T-helper 2 cell (primary cell): Measurements from ENCODE around the gene EIF4G3.
A peak's percentile ranks its signal among the peaks of the same experiment; 100 is the strongest.
"Not testable (repeated sequence)": the region's sequence is repeated elsewhere in the genome, so short reads cannot be mapped to it uniquely, and the experiment has no call there.

Source experiments
- DNase-seq, 5 experiments: peaks; one replicate each; pipeline versions ENCODE4 v3.0.0 to v3.0.0-alpha.2; 2012 to 2022

EIF4G3 gene

DNA sequence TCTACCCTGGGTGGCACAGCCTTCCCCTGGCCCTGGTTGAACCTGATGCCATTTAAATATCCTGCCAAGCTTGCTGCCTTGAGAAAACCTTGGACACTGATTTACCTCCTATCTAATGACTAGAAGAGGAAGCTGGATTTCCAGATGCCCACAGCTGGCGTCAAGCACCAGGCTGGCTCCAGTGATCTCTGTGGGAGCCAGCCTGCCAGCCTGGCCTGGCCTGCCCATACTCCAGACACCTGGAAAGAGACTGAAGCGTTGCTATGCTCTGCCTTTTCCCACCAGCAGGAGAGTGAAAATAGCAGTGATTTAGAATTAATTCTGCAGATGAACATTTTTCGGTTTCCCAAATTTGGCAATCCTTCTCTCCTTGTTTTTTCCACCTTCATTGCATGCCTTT, 11.5 kb upstream of the EIF4G3 start:
- no peak for DNase-seq

DNA sequence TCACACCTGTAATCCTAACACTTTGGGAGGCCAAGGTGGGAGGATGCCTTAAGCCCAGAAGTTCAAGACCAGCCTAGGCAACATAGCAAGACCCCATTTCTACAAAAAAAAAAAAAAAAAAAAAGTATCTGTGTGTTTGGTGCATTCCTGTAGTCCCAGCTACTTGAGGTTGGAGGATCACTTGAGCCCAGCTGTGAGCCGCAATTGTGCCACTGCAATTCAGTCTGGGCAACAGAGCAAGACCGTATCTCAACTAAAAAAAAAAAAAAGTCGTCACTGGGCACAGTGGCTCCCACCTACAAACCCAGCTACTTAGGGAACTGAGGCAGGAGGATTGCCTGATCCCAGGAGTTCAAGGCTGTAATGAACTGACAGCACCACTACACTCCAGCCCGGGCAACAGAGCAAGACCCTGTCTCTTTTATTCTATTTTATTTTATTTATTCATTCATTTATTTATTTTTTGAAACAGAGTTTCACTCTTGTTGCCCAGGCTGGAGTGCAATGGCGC, 8.6 kb upstream of the EIF4G3 start:
- no peak for DNase-seq

DNA sequence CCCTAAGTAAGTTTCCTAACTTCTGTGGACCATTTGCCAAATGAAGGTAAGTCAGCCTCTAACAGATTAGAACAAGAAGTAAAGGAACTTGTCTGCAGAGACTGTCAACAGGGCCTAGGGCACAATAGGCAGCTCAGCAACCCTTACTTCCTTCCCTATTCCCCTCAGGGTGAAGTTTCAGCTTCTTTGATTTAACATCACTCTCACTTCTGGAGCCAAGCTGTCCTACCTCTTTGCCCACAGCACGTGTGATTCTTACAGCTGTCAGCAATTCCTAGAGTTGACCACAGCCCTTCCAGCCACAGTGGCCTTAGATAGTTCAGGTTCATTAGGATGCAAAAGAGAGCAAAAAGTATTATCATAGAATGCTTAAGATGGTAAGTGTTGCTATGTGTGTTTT, 7.6 kb upstream of the EIF4G3 start:
- no peak for DNase-seq

DNA sequence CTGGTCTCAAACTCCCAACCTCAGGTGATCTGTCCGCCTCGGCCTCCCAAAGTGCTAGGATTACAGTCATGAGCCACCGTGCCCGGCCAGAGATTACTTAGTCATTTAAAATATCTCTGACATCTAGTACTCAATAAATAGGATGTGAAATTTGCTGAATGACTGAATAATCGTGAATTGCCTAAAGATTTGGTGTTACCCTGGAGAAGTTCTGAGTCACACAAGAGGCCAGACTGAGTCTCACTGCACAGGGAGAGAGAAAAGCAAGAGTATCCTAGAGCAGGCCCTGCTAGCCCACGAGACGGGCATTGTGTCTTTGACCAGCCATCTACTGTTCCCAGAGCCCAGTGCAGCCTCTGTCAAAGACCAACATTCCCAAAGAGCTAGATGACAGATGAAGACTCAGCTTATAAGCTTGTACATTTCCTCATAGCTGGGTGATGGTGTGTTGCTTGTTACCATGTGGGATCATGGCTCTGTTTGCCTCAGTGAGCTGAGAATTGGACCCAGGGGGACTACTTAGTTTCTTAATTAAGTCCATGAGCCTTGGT, 5.6 kb upstream of the EIF4G3 start:
- no peak for DNase-seq

DNA sequence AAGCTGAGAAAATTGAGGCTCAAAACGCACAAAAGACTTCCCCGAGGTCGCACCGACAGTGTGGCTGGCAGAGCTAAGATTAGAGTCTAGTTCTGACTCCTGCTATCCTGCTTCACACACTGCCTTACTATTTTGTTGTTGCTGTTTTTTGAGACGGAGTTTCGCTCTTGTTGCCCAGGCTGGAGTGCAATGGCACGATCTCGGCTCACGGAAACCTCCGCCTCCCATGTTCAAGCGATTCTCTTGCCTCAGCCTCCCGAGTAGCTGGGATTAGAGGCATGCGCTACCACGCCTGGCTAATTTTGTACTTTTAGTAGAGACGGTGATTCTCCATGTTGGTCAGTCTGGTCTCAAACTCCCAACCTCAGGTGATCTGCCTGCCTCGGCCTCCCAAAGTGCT, 1.6 kb upstream of the EIF4G3 start:
- not testable (repeated sequence) for DNase-seq

DNA sequence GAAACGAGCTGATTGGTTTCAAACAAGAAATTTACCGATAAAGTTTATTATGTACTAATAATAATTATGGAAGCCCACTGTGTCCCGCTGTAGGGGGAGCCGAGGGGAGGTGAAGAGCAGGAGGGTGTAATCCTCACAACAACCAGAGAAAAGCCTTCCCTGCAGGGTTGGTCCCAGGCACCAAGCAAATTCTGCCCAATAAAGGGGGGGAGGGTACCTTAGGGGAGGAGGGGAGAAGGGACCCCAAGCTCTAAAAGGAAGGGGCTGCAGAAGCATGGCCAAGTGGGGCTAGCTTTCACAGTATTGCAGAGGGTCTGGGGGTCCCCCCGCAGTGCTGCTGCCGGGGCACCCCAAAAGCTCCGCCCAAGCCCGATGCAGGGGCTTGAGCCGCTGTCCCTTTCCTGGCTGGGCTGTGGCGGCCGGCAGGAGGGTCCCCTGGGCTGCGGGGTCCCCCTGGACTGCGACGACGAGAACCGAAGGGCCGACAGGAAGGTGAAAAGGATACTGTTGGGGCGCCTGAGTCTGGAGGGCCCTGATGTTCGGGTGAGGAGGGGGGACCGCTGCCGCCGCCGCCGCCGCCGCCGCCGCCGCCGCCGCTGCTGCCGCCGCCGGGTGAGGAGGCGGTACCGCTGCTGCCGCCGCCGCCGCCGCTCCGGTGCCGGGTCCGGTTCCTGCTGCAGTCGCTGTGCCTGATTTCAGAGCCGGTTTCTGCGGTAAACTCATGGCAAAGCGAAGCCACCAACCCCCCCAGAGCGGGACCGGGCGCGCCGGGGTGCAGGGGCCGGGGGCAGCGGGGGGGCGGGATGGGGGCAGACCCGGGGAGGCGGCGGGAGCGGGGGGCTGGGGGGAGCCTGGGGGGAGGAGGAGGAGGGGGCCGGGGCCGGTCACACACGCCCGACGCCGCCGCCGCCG, 771 bp downstream of the EIF4G3 start:
- DNase-seq, result peak; percentile 18 to 49 (median 35)

DNA sequence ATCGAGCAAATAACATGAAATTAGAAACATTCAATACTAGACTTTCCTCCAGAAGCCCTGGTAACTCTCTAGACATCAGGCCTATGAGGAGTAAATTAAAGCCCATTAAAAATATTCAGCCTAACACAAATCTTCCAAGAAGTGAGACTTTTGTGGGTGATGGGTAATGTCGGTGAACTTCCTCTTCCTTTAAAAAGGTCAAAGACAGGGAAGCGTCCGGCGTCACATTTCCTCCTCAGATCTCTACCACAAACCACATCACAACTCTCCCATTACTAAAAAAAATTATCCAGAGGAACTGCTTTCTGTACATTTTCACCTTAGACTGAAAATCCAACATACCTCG, 1.4 kb downstream of the EIF4G3 start:
- peak in 3 of 5 experiments; percentile 35 to 59 (median 45) for DNase-seq

DNA sequence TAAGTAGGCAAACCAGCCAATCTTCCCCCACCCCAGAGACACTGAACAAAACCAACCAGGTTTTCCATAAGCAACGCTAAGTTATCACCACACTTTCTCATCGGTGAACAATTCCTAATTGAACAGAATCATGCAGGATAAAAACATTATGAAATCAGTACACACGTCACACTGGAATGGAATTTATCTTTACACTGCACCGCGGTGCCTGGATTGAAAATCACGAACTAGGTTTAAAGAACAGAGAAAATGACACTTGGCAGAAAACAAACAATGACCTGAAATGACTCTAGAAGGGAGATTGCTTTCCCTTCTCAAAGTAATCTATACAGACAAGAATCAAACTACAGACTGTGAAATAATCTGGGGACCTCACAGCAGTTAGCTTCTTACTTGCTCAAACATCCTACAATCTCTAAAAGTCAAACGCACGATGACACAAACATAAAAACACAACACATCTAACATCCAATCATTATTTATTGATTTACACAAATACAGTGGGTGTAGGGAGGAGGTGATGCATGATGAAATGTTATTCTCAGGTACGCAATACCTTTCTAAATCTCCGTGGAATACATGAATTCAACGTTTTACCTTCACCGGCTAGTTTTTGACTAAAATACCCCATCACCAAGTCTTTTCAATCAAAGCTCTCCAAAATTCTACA, 1.9 kb downstream of the EIF4G3 start:
- no peak for DNase-seq

DNA sequence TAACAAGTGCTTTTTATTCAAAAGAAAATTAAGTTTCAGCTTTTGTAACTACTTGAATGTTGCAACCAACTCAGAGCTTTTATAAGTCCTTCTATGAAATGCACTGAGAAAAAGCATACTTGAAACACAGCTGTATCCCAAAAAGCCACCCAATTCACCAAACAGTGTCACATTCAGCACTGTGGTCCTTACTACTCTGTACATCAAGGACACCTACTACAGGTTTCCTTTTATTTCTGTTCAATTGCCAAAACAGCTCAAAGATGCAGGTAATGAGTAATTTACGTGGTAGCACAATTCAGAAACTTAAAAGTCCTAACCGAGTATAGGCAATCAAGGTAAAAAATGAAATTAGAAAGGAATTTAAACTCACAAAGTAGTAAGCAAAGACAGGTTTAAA, 2.5 kb downstream of the EIF4G3 start:
- no peak for DNase-seq

DNA sequence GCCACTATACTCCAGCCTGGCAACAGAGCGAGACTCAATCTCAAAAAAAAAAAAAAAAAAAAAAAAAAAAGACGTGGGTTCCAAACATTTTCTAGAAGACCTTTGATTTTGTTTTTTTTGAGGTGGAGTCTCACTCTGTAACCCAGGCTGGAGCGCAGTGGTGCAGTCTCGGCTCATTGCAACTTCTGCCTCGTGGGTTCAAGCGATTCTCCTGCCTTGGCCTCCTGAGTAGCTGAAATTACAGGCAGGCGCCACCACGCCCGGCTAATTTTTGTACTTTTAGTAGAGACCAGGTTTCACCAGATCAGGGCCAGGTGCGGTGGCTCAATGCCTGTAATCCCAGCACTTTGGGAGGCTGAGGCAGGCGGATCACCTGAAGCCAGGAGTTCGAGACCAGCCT, 3.6 kb downstream of the EIF4G3 start:
- DNase-seq, result not testable (repeated sequence)

DNA sequence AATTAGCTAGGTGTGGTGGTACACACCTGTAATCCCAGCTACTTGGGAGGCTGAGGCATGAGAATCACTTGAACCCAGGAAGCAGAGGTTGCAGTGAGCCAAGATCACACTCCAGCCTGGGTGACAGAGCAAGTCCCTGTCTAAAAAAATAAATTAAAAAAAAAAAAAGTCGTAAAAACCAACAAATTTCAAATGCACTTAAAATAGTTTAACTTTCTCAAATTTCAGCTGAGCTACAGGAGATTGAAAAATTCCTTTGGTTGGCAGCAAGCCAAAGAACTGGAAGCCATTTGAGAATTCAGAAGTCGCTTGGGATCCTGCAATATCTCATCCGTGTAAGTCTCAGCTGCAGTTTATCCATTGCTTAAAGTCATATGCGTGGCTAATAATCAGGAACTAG, 5.9 kb downstream of the EIF4G3 start:
- not testable (repeated sequence) for DNase-seq

DNA sequence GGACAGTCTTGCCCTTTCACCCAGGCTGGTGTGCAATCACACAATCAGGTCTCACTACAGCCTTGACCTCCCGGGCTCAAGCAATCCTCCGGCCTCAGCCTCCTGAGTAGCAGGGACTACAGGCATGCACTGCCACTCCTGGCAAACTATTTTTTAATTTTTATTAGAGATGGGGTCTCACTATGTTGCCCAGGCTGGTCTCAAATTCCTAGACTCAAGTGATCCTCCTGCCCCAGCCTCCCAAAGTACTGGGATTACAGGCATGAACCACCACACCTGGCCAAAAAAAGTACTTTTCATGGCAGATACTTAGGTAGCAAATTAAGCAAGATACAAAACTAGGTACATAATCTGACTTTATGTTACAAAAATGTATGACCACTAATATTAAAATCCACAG, 8.3 kb downstream of the EIF4G3 start:
- DNase-seq, result no peak

DNA sequence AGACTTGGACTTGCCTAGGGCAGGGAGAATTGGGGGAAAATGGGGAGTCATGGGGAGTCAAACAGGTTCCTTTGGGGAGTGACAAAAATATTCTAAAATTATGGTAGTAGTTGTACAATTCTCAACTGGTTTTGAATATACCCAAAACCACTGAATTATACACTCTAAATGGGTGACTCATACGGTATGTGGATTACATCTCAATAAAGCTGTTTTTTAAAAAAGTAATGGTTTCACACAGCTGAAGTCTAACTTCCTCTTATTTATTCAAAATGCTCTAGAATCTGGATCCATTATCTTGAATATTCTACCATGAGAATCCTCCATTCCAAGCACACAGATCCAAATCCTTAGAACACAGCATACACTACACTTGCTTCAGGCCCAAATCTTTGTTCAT, 11.1 kb downstream of the EIF4G3 start:
- DNase-seq, result peak in 1 of 5 experiments; percentile 26

DNA sequence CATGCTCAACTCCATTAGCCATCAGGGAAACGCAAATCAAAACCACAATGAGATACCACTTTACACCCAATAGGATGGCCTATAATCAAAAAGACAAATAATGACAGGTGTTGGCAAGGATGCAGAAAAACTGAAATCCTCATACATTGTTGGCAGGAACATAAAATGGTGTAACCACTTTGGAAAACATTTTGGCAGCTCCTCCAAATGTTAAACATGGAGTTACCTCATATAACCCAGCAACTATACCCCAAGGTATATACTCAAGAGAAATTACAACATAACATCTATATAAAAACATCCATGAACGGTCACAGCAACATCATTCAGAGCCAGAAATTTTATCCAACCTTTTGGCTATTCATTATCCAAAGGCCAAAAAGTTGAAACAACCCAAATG, 11.6 kb downstream of the EIF4G3 start:
- DNase-seq, result no peak

DNA sequence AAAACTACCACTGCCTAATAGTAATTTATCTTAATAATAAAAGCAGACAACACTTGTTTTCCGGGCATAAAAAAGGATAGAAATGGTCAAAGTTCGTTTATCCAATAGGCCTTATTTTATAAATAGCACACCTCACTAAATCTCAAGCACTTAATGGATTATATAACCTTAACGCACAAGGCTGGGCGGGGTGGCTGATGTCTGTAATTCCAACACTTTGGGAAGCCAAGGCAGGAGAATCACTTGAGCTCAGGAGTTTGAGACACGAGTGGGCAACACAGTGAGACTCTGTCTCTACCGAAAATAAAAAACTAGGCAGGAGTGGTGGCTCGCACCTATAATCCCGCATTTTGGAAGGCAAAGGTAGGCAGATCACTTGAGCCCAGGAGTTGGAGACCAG, 12.4 kb downstream of the EIF4G3 start:
- DNase-seq, result no peak

DNA sequence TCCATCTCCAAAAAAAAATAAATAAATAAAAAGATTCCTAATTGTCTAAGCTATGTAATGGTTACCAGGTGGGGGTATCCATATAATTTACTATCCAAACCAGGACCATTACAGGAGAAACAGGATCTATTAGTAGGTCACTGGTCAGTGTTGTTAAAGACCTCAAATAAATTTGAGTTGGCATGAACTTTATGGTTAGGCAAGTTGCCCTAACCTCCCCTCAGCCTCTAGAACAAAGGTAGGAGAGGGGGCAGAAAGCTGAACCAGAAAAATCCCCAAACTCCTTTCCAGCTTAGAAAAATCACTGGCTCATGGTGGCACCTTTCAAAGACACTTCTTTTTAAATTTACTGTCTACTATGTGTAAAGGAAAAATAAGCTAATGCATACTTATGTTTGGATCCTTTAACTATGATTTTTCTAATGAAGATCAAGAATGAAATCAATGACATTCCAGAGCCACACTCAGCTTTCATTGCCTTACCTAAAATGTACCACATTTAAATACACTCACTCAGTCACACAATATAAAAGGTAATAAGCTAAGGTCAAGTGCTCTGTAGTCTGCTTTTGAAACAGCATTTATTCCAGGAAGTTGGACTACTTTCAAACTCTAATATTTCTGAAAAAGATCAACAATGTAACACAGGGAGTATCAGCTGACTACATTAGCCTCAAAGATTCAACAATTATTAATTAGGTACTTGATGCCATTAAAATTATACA, 13.8 kb downstream of the EIF4G3 start:
- no peak for DNase-seq

DNA sequence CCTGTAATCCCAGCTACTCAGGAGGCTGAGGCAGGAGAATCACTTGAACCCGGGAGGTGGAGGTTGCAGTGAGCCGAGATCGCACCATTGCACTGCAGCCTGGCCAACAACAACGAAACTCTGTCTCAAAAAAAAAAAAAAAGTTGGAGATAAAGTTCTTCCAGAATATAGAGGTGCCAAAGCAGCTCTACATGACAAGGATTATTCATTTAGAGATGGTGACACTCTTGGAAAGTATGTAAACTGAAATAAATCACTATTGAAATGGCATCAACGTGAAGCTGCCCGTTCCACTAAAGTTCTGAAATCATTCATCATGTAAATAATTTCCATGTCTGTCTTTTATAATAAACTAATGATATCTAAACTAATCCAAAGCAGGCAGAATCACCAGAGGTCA, 14.9 kb downstream of the EIF4G3 start:
- DNase-seq, result no peak

DNA sequence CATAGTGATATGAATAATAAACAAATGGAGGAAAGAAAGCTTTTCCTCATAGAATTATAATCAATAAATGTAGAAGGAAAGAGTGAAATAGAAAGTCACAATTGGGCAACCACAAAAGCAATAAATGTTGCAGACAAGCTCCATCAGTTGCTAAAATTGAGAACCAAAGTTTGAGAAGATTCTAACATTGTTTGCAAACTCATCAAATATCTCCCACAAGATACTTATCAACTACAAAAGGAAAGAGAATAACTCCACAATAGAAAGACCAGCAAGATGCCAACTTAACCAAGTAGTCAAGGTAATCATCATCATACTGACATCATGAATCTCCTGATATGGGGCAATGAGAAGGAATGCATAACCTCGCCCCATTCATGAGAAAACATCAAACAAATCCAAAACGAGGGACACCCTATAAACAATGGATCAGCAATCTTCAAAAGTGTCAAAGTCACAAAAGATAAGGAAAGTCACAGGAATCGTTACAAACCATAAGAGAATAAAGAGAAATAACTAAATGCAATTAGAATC, 16.4 kb downstream of the EIF4G3 start:
- peak in 1 of 5 experiments; percentile 18 for DNase-seq

DNA sequence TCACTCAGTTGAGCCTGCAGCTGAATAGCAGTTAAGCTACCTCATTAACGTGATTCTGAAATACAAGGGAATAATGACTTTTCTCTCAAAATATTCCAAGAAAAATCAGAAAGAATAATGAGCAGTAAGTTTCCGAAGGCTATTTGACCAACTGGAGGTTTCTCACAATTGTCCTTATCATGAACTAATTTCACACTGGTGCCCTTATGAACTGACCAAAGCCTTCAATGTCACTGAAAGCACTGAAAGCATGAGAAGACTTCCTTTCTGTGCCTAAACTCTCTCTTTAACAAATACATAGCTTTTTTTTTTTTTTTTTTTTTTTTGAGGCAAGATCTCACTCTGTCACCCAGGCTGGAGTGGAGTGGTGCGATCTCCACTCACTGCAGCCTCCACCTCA, 18.8 kb downstream of the EIF4G3 start:
- DNase-seq, result no peak

DNA sequence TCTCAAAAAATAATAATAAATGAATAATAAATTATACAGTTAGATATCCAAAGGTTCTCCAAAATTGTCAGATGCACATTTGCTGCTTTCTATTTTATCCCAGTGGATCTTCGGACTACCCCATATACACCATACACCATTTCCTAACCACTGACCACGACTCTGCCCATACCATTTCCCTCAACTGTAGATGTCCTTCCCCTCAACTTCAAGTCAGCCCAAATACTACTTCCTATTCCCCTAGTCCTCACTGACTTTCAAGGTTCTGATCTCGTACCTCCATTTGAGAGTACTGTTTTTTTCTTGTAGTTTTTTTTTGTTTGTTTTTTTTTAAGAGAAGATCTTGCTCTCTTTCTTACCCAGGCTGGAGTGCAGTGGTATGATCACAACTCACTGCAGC, 19.6 kb downstream of the EIF4G3 start:
- no peak for DNase-seq

DNA sequence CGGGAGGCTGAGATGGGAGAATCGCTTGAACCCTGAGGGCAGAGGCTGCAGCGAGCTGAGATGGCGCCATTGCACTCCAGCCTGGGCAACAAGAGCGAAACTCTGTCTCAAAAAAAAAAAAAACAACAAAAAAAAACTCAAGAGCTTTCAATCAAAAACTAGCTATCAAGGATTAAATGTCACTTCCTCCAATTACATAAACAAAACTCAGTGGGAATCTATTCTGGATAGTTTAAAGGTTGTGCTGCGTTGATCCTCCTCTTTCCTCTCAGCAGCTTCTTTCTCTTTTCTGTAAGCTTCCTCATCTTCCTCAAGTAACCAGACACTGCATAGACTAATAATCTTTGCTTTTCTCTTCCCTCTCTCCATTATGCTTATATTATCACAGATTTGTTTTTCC, 20.7 kb downstream of the EIF4G3 start:
- no peak for DNase-seq

DNA sequence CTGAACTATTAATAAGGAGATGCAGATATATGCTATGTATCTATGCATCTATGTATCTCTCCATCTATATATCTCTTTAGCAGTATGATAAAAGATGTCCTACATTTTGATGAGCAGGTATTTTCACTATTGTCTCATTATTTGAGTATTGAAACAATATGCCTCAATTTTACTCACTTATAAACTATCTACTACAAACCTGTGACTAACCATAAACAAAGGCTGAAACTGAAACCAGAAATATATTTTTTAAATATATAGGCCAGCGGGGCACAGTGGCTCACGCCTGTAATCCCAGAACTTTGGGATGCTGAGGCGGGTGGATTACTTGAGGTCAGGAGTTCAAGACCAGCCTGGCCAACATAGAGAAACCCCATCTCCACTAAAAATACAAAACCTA, 22.0 kb downstream of the EIF4G3 start:
- no peak for DNase-seq

DNA sequence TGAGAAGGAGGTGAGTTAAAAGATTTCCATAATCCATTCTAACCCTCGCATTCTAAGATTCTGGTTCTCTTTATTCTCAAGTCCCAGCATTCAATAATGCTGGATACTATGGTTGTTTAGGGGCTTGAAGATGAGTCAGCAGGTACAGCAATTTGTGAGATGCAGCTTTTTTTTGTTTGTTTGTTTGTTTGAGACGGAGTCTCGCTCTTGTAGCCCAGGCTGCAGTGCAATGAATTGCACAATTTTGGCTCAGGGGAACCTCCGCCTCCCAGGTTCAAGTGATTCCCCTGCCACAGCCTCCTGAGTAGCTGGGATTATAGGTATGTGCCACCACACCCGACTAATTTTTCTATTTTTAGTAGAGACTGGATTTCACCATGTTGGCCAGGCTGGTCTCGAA, 23.3 kb downstream of the EIF4G3 start:
- DNase-seq, result no peak
